LNCAP (cell line): ENCODE data around the gene KRTAP12-3.

ENCODE experiments used
- TF ChIP-seq, protein P1 (sequence below): fragments of 450-650 bp; IDR thresholded peaks from 2 replicates; pipeline ENCODE4 v1.5.1; 2017; ENCODE audit warnings: mild to moderate bottlenecking

KRTAP12-3 gene

DNA sequence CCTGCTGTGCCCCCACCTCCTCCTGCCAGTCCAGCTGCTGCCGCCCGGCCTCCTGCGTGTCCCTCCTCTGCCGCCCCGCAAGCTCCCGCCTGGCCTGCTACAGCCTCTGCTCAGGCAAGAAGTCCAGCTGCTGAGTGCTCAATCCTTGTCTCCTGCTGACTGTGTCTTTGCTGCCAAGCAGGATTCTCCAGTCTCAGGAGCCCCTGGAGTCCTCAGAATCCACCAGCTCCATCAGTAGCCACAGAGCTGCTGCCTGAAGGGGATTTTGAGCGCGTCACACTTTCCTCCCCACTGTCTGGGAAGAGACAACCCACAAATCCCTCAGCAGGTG lies 10.5 kb upstream of the KRTAP12-3 start:
- TF ChIP-seq, protein P1, sequence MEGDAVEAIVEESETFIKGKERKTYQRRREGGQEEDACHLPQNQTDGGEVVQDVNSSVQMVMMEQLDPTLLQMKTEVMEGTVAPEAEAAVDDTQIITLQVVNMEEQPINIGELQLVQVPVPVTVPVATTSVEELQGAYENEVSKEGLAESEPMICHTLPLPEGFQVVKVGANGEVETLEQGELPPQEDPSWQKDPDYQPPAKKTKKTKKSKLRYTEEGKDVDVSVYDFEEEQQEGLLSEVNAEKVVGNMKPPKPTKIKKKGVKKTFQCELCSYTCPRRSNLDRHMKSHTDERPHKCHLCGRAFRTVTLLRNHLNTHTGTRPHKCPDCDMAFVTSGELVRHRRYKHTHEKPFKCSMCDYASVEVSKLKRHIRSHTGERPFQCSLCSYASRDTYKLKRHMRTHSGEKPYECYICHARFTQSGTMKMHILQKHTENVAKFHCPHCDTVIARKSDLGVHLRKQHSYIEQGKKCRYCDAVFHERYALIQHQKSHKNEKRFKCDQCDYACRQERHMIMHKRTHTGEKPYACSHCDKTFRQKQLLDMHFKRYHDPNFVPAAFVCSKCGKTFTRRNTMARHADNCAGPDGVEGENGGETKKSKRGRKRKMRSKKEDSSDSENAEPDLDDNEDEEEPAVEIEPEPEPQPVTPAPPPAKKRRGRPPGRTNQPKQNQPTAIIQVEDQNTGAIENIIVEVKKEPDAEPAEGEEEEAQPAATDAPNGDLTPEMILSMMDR = no peak

DNA sequence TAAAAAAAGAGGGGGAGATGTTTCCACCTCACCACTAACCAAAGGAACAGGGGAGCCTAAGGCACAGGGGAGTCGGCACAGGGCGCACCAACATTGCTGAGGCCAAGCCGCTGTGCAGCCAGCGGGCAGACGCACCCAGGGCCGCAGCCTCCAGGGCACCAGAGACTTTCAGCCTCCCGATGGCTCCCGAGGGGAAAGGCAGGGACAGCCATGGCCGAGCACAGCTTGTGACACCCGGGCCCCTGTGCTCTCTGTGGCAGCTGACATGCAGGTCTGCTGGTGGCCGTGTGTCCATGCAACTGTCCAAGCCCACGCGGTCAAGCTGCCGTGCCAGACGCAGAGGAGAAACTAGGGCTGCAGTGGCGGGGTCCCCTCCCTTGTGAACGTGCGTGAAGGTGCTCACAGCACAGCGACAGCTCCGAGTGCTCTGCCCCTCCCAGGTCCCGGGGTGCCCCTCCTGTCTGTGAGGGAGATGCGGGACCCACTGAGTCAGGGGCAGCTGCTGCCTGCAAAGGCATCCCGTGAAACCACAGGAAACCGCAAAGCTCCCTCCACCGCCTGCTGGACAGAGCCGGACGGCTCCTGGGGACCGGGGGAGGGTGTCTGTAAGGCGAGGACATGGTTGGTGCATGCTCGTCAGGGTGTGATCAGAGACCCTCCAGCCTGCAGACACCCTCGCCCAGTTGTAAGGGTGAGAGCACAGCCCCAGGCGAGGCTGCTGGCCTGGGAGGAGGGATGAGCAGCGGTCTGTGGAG lies 9.0 kb upstream of the KRTAP12-3 start:
- TF ChIP-seq, protein P1 = no peak

DNA sequence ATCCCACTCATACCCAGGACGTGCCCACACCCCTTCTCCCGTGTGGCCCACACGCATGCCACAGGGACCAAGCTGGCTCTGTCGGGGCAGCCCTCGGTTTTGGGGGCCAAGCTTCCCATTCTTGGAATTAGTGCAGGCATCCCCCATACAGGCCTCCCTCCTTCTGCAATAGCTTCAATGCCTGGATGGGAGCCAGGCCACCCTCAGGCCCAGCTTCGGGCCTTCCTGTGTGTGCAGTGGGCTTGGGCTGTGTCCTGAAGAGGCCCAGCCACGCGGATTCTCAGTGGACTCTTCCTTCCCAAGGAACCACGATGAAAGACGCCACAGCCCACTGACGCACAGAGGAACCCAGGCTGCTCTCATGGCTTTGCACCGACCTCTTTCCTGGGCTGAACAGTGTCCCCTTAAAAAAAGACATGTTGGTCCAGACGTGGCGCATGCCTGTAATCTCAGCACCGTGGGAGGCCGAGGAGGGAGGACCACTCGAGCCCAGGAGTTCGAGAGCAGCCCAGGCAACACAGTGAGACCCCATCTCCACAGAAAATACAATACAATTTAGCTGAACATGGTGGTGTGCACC lies 8.1 kb upstream of the KRTAP12-3 start:
- TF ChIP-seq, protein P1 = no peak

DNA sequence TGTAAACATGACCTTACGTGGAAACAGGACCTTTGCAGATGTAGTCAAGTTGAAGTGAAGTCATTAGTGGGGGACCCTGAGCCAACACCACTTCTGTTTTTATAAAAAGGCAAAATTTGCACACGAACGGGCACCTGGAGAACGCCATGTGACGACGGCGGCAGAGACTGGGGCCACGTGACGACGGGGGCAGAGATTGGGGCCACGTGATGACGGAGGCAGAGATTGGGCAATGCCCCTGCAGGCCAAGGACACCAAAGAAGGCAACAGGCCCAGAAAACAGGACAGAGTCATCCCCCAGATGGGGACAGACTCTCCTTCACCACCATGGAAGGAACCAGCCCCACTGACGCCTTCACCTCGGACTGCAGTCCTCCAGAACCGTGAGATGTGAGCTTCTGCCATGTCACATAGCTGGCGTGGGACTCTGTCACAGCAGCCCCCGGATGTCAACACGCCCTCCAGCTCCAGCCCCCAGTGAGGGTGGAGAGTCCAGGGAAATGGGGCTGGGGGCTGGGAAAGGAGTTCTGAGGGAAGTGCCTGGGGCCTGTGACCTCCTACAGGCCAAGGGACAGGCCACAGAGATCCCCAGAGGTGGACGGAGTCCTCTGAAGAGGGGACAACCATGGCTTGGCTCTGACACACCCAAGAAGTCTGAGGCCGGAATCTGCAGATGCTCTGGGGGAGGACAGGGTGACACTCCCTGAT lies 7.3 kb upstream of the KRTAP12-3 start:
- TF ChIP-seq, protein P1 = no peak

DNA sequence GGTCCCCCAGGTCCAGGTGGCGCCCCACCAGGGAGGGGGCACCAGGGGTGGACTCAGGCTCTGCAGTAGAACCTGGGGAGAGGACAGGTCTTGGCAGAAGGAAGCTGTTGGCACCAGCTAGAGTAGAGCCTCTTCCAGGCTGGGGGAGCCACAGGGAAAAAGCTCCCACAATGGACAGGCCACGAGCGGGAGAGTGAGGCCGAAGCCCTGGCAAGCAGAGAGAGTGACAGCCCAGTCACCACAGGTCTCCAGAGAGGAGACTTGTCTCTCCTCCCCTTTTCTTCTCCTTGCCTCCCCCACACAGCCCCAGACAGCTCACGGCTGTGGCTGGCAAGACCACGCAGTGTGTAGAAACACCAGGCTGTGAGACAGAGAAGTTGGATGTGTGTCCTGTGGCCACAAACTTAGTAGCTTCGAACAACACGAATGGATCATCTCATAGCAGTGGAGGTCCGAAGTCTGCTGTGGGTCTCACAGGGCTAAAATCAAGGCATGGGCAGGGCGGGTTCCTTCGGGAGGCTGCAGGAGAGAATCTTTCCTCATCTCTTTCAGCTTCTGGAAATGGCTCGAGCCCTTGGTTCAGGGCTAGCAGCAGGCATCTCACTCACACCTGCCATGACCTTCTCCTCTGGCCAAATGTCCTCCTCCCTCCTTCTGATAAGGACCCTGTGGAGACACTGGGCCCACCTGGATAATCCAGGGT lies 6.6 kb upstream of the KRTAP12-3 start:
- TF ChIP-seq, protein P1 = no peak

DNA sequence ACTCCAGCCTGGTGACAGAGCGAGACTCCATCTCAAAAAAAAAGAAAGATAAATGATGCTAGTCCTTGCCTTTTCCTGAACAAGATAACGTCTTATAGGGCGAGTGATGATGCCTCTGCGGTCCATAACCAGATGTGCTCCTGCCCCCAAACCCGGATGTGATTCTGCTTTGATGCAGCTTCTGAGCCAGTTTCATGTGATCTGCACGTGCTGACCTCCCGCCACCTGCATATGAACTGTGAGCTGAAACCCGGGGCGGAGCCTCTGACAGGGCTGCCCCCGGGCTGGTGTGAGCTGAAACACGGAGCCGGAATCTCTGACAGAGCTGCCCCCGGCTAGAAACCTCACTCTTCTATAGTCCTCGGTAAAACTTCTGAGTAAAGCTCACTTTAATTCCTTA lies 4.6 kb upstream of the KRTAP12-3 start:
- TF ChIP-seq, protein P1 = no peak
